Neural cell (in vitro differentiated cells): ENCODE data around the gene SURF1. TPM values are rescaled to one million over a fixed set of nuclear protein-coding genes. Genes with fewer than 3 reads are reported as not detected.

ENCODE experiments used
- H2AFZ ChIP-seq: fragments of 200-600, 300-800 bp; sonication (generic), shearing (Covaris generic); 2 replicates; pipeline ENCODE4 v1.6.0; 2014; ENCODE audit warnings: low read depth, mild to moderate bottlenecking, antibody characterized with exemption, low read length, moderate library complexity
- H3F3A ChIP-seq: fragments of 200-600 bp; shearing (Covaris generic); 2 replicates; pipeline ENCODE4 v1.6.1; 2016; ENCODE audit warnings: mild to moderate bottlenecking, moderate library complexity, mixed read lengths, antibody characterized with exemption, low read length; ENCODE audit not compliant: insufficient read depth, poor library complexity, severe bottlenecking
- H3K27ac ChIP-seq: fragments of 200-600, 300-800 bp; sonication (generic), shearing (Covaris generic); 2 replicates; pipeline ENCODE4 v1.5.1; 2014; ENCODE audit warnings: mild to moderate bottlenecking, low read length, moderate library complexity
- H3K27me3 ChIP-seq: fragments of 300-800, 200-600 bp; sonication (generic), shearing (Covaris generic); 2 replicates; pipeline ENCODE4 v1.6.0; 2014; ENCODE audit warnings: mild to moderate bottlenecking, low read depth, low read length, moderate library complexity; ENCODE audit not compliant: insufficient read depth
- H3K36me3 ChIP-seq: fragments of 300-800, 200-600 bp; sonication (generic), shearing (Covaris generic); 2 replicates; pipeline ENCODE4 v1.5.1; 2014; ENCODE audit warnings: mild to moderate bottlenecking, antibody characterized with exemption, low read length, moderate library complexity; ENCODE audit not compliant: insufficient read depth
- H3K4me2 ChIP-seq: fragments of 300-800, 200-600 bp; sonication (generic), shearing (Covaris generic); 2 replicates; pipeline ENCODE4 v1.6.0; 2014; ENCODE audit warnings: mild to moderate bottlenecking, low read length
- H3K4me3 ChIP-seq: fragments of 300-800, 200-600 bp; sonication (generic), shearing (Covaris generic); 2 replicates; pipeline ENCODE4 v1.5.1; 2014; ENCODE audit warnings: mild to moderate bottlenecking, low read length, moderate library complexity
- H3K79me2 ChIP-seq: fragments of 200-600 bp; shearing (Covaris generic); replicated peaks from 2 replicates; pipeline ENCODE4 v1.6.0; 2014; ENCODE audit warnings: mild to moderate bottlenecking, low read length, moderate library complexity; ENCODE audit not compliant: insufficient read depth
- H3K9ac ChIP-seq: fragments of 300-800, 200-600 bp; sonication (generic), shearing (Covaris generic); 2 replicates; pipeline ENCODE4 v1.6.1; 2016; ENCODE audit warnings: mild to moderate bottlenecking, low read length, mixed read lengths
- H3K9me2 ChIP-seq: fragments of 200-600 bp; shearing (Covaris generic); 2 replicates; pipeline ENCODE4 v1.6.1; 2016; ENCODE audit warnings: mild to moderate bottlenecking, low read length, mixed read lengths; ENCODE audit not compliant: insufficient read depth
- H3K9me3 ChIP-seq: fragments of 200-600, 300-800 bp; sonication (generic), shearing (Covaris generic); 2 replicates; pipeline ENCODE4 v1.6.1; 2016; ENCODE audit warnings: mild to moderate bottlenecking, mixed run types, low read length, moderate library complexity, mixed read lengths
- H4K20me1 ChIP-seq: fragments of 200-600 bp; shearing (Covaris generic); 2 replicates; pipeline ENCODE4 v1.6.1; 2016; ENCODE audit warnings: mild to moderate bottlenecking, mixed run types; ENCODE audit not compliant: insufficient read depth
- CTCF ChIP-seq: fragments of 450-650 bp; IDR thresholded peaks from 2 replicates; pipeline ENCODE4 v1.5.1; 2014; ENCODE audit warnings: antibody characterized with exemption, mild to moderate bottlenecking, moderate library complexity; ENCODE audit not compliant: poor library complexity, severe bottlenecking
- EP300 ChIP-seq: fragments of 450-650 bp; conservative IDR thresholded peaks from 2 replicates; pipeline ENCODE4 v1.6.1; 2014; ENCODE audit warnings: antibody characterized with exemption, mild to moderate bottlenecking, moderate library complexity; ENCODE audit not compliant: poor library complexity, severe bottlenecking
- EZH2 ChIP-seq: fragments of 200-600, 300-800 bp; shearing (Covaris generic), sonication (generic); IDR thresholded peaks from 2 replicates; pipeline ENCODE4 v1.6.1; 2014; ENCODE audit warnings: antibody characterized with exemption, low read length, borderline replicate concordance, mild to moderate bottlenecking; ENCODE audit not compliant: insufficient read depth, poor library complexity, severe bottlenecking
- MXI1 ChIP-seq: fragments of 450-650 bp; conservative IDR thresholded peaks from 2 replicates; pipeline ENCODE4 v1.6.1; 2014; ENCODE audit warnings: antibody characterized with exemption, mild to moderate bottlenecking; ENCODE audit not compliant: poor library complexity, severe bottlenecking
- POLR2AphosphoS5 ChIP-seq: IDR thresholded peaks from 2 replicates; pipeline ENCODE4 v1.6.1; 2012
- RAD21 ChIP-seq: fragments of 450-650 bp; conservative IDR thresholded peaks from 2 replicates; pipeline ENCODE4 v1.6.1; 2014; ENCODE audit warnings: antibody characterized with exemption, mild to moderate bottlenecking, moderate library complexity
- REST ChIP-seq: IDR thresholded peaks from 2 replicates; pipeline ENCODE4 v1.6.1; 2012; ENCODE audit warnings: borderline replicate concordance
- SMC3 ChIP-seq: fragments of 450-650 bp; conservative IDR thresholded peaks from 2 replicates; pipeline ENCODE4 v1.6.1; 2014; ENCODE audit warnings: antibody characterized with exemption, mild to moderate bottlenecking, moderate library complexity; ENCODE audit not compliant: poor library complexity
- TAF1 ChIP-seq: IDR thresholded peaks from 2 replicates; pipeline ENCODE4 v1.6.1; 2012; ENCODE audit warnings: low read depth
- polyA plus RNA-seq: library from polyadenylated mRNA; depleted of rRNA; stranded (reverse); fragments of >200 nt; gene quantifications from 2 replicates; pipeline ENCODE4 v1.2.3, GENCODE V29; 2014

Gene SURF1
- polyA plus RNA-seq, 1 donor from 2014 or later = 32.3 TPM

DNA sequence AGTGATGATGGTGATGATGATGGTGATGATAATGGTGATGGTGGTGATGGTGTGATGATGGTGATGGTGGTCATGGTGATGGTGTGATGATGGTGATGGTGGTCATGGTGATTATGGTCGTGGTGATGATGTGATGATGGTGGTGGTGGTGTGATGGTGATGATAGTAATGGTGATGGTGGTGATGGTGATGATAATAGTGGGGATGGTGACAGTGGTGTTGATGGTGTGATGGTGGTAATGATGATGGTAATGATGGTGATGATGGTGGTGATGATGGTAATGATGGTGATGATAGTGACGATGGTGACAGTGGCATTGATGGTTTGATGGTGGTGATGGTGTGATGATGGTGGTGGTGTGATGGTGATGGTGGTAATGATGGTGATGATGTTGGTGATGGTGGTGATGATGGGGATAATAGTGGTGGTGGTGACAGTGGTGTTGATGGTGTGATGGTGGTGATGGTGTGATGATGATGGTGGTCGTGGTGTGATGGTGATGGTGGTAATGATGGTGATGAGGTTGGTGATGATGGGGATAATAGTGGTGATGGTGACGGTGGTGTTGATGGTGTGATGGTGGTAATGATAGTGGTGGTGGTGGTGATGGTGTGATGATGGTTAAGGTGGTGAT, 26.3 kb upstream of the SURF1 start:
- Histone ChIP-seq H3K27me3 (no peaks in the 10 kb centered on the region), H2AFZ (no peak overlapping the region), H3K4me2 (no peak overlapping the region), H3F3A (no peaks in the 10 kb centered on the region), H3K36me3 (no peaks in the 10 kb centered on the region), H3K79me2 (no peaks in the 10 kb centered on the region), H3K27ac (no peak overlapping the region), H3K9ac (no peak overlapping the region), H3K4me3 (no peak overlapping the region), H3K9me2 (no peaks in the 10 kb centered on the region), H3K9me3 (no peaks in the 10 kb centered on the region), H4K20me1 (no peaks in the 10 kb centered on the region)
- TF ChIP-seq CTCF (no peak), MXI1 (no peak), SMC3 (no peak), REST (no peak), RAD21 (no peak), EZH2 (no peak), TAF1 (no peak), POLR2AphosphoS5 (no peak), EP300 (no peak)

- Histone ChIP-seq H3K27ac (no peak overlapping the region), H3K9ac (no peak overlapping the region), H3K36me3 (no peaks in the 10 kb centered on the region), H3F3A (no peaks in the 10 kb centered on the region), H3K27me3 (no peaks in the 10 kb centered on the region), H3K9me3 (no peaks in the 10 kb centered on the region), H3K4me2 (no peak overlapping the region), H3K4me3 (no peak overlapping the region), H2AFZ (no peak overlapping the region), H4K20me1 (no peaks in the 10 kb centered on the region), H3K79me2 (no peaks in the 10 kb centered on the region), H3K9me2 (no peaks in the 10 kb centered on the region)
- TF ChIP-seq CTCF = no peak
- no peak for TF ChIP-seq MXI1
- no peak for TF ChIP-seq REST
- no peak for TF ChIP-seq TAF1
- no peak for TF ChIP-seq EP300
- TF ChIP-seq POLR2AphosphoS5 = no peak
- no peak for TF ChIP-seq EZH2
- no peak for TF ChIP-seq SMC3
- TF ChIP-seq RAD21 = no peak
Observed at GRCh38 chr9:133380734-133381133, 24.4 kb upstream of the SURF1 start.
